ENCODE results near the gene MED13L. TPM values are rescaled to one million over a fixed set of nuclear protein-coding genes. Genes with fewer than 3 reads are reported as not detected.

MED13L gene
- total and polyA plus RNA-seq, 3 donors from 2014 or later = 56.4 to 173 (median 133) TPM

- Histone ChIP-seq H3K9me3 (no peaks in the 10 kb centered on the region), H3K27me3 (no peaks in the 10 kb centered on the region), H3K4me1 (peaks cover 45% of the 10 kb centered on the region), H3K4me3 (no peak overlapping the region), H3K27ac (no peak overlapping the region), H3K36me3 (ENCODE audit: low read depth, missing control alignments) (no peaks in the 10 kb centered on the region)
- 36 to 40% methylated on average over 11 of the region's 11 CpGs for WGBS, 2 donors
- TF ChIP-seq POLR2A (IDR thresholded peaks at IDR 0.05) (no peak), CTCF (IDR thresholded peaks at IDR 0.05) (no peak)
- DNase-seq = peak; percentile 56
- intact Hi-C loops (cut with DNase I; ENCODE audit: low total_unique reads) = no loop called here
Observed at GRCh38 chr12:116123451-116124258, 153.8 kb downstream of the MED13L start.

DNA sequence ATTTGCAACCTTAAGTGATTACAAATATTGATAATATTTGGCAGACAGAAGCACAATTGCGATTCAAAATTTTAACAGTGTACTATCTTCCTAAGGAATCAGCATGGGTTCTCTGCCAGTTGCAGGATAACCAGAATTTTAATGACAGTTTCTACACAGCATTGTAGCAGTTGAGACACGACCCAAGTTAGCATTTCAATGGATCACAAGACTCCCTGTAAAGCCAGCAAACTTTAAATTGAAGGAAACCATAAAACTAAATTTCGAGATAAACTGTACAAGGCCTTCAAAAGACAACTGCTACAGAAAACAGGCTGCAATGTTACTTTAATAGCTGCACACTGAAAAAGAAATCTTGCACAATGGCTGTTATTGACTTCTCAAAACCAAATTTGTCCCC is 154.9 kb downstream of the MED13L start:
- H3K4me1 ChIP-seq = peaks cover 45% of the 10 kb centered on the region
- no peak overlapping the region for H3K4me3 ChIP-seq
- H3K27ac ChIP-seq = peak overlapping the region in 1 of 2 donors; percentile 7
- H3K27me3 ChIP-seq = no peaks in the 10 kb centered on the region
- H3K9me3 ChIP-seq = no peaks in the 10 kb centered on the region
- no peaks in the 10 kb centered on the region for H3K36me3 ChIP-seq (ENCODE audit: low read depth, missing control alignments)
- WGBS, 2 donors = 36 to 51% methylated on average over 3 of the region's 3 CpGs
- TF ChIP-seq POLR2A (IDR thresholded peaks at IDR 0.05) (no peak), CTCF (IDR thresholded peaks at IDR 0.05) (no peak)
- intact Hi-C loops (cut with DNase I; ENCODE audit: low total_unique reads) = no loop called here
- DNase-seq = no peak

- Histone ChIP-seq H3K4me1 (peaks cover 45% of the 10 kb centered on the region), H3K9me3 (no peaks in the 10 kb centered on the region), H3K36me3 (ENCODE audit: low read depth, missing control alignments) (no peaks in the 10 kb centered on the region), H3K4me3 (no peak overlapping the region), H3K27ac (peak overlapping the region in 1 of 2 donors; percentile 10), H3K27me3 (no peaks in the 10 kb centered on the region)
- DNase-seq = no peak
- 12 to 17% methylated on average over 2 of the region's 2 CpGs for WGBS, 2 donors
- intact Hi-C loops (cut with DNase I; ENCODE audit: low total_unique reads) = no loop called here
- TF ChIP-seq CTCF (IDR thresholded peaks at IDR 0.05) = no peak
Observed at GRCh38 chr12:116121453-116121871, 156.0 kb downstream of the MED13L start.

DNA sequence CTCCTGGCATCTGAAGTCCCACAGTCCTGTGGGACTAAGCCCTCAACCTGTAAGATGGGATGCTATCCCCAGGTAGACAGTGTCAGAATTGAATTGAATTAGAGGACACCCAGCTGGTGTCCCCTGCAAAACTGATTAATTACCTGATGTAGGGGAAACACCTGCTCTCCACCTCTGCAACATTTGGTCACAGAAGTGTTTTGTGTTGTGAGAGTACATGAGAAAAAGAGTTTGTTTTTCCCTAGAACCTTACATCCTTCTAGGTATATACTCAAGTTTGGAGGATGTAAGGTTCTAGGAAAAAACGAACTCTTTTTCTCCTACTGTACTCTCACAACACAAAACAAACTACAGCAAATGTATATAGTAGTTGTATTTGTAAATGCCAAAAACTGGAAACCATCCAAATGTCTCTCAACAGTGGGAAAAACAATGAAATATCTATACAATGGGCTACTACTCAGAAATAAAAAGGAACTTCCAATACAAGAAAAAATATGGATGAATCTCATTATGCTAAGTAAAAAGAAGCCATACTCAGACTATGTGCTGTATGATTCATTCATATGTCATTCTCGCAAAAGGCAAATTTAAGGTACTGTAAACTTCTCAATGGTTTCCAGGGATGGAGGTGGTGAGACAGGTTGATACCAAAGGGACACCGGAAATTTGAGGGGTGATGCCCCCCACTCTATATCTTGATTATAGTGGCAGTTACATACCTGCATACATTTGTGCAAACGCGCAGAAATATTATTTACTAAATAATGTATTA is 160.7 kb downstream of the MED13L start:
- no peak overlapping the region for H3K27ac ChIP-seq
- no peak for DNase-seq
- H3K36me3 ChIP-seq (ENCODE audit: low read depth, missing control alignments) = no peaks in the 10 kb centered on the region
- 91 to 92% methylated on average over 5 of the region's 5 CpGs for WGBS, 2 donors
- H3K9me3 ChIP-seq = no peaks in the 10 kb centered on the region
- H3K4me1 ChIP-seq = peaks cover 23% of the 10 kb centered on the region
- H3K27me3 ChIP-seq = no peaks in the 10 kb centered on the region
- TF ChIP-seq POLR2A (IDR thresholded peaks at IDR 0.05) (no peak), CTCF (IDR thresholded peaks at IDR 0.05) (no peak)
- no peak overlapping the region for H3K4me3 ChIP-seq
- intact Hi-C loops (cut with DNase I; ENCODE audit: low total_unique reads) = no loop called here

Measured in testis (tissue), 3 donors.